K562 (cell line): ENCODE measurements around the gene FBXL2. TPM values are rescaled to one million over a fixed set of nuclear protein-coding genes. Genes with fewer than 3 reads are reported as not detected.
A peak's percentile ranks its signal among the peaks of the same experiment; 100 is the strongest.

Experiments used
- CTCF ChIP-seq, 3 experiments: IDR thresholded peaks in 2 of 3; conservative IDR thresholded peaks in 1 of 3; 2 replicates each; pipeline ENCODE4 v1.5.1; 2011 to 2012; ENCODE audit warnings: low read length in 3 of 3, mild to moderate bottlenecking in 3 of 3, control low read depth in 2 of 3, improper control_type of control experiment in 1 of 3, inconsistent platforms in 1 of 3, low read depth in 1 of 3, mixed read lengths in 1 of 3, moderate library complexity in 1 of 3; ENCODE audit not compliant: insufficient read depth in 2 of 3
- CTCFL ChIP-seq: IDR thresholded peaks from 2 replicates; pipeline ENCODE4 v1.6.1; 2011; ENCODE audit warnings: borderline replicate concordance, low read depth, mild to moderate bottlenecking, moderate library complexity, low read length; ENCODE audit not compliant: insufficient read depth, poor library complexity, severe bottlenecking
- E2F5 ChIP-seq: sonication (generic); formaldehyde crosslinking; IDR thresholded peaks from 2 replicates; pipeline ENCODE4 v1.8.0; 2022; ENCODE audit warnings: mild to moderate bottlenecking, missing genetic modification reagents
- RAD21 ChIP-seq, 2 experiments: fragments of 250-450 bp in 1 of 2; fragments of 450-650 bp in 1 of 2; sonication (Bioruptor Pico) in 1 of 2; formaldehyde crosslinking in 1 of 2; IDR thresholded peaks in 1 of 2; conservative IDR thresholded peaks in 1 of 2; 2 replicates each; pipeline versions ENCODE4 v1.4.0 to v1.8.0; 2020 to 2022; ENCODE audit warnings: mild to moderate bottlenecking in 2 of 2, moderate library complexity in 1 of 2
- SMC3 ChIP-seq: conservative IDR thresholded peaks from 2 replicates; pipeline ENCODE4 v1.6.1; 2011; ENCODE audit warnings: low read depth, low read length, improper control_type of control experiment; ENCODE audit not compliant: insufficient read depth
- ZC3H4 ChIP-seq: sonication (generic); formaldehyde crosslinking; IDR thresholded peaks from 2 replicates; pipeline ENCODE4 v1.9.0; 2021; ENCODE audit warnings: missing genetic modification reagents, borderline replicate concordance
- polyA plus RNA-seq, 8 experiments: library from polyadenylated mRNA; depleted of rRNA in 4 of 8; stranded (reverse) in 5 of 8; unstranded in 3 of 8; fragments of >200 nt; fragmentation: Nextera tagmentation in 2 of 8; fragmentation: Illumina TruSeq in 1 of 8; extraction: Ambion mirVana in 2 of 8; extraction: Trizol in 1 of 8; gene quantifications; 2 replicates each; pipeline versions ENCODE4 v1.2.1 to v1.2.3, GENCODE V29; 2011 to 2014; ENCODE audit warnings: inconsistent platforms in 1 of 8, missing spikeins in 1 of 8
- total RNA-seq, 7 experiments: library from RNA; depleted of rRNA in 6 of 7; stranded (reverse); fragments of >200 nt in 6 of 7; fragmentation: Illumina TruSeq in 2 of 7; extraction: Trizol in 2 of 7; gene quantifications; 2 replicates each; pipeline versions ENCODE4 v1.2.1 to v1.2.3, GENCODE V29; 2011 to 2021; ENCODE audit warnings: low replicate concordance in 1 of 7

The FBXL2 gene
- total and polyA plus RNA-seq, 9 of the 15 experiments (the other 6 are each of a cell fraction or from before 2014, with no cell fraction given) = 1.3 to 6.9 (median 1.9) TPM

GRCh38 chr3:33233884-33234283 is 43.4 kb upstream of the FBXL2 start (continued):
- TF ChIP-seq CTCF (IDR thresholded peaks at IDR 0.05 in 2 of 3, conservative IDR thresholded peaks at IDR 0.05 in 1 of 3; ENCODE audit: insufficient read depth in 2 of 3, low read depth in 1 of 3, low read length in 3 of 3) = peak in 2 of 3 experiments; percentile 32 to 57; a peak in 4 of 6 replicates
- TF ChIP-seq E2F5 (CRISPR knock-in tag) = no peak
- TF ChIP-seq RAD21 (CRISPR knock-in tag; conservative IDR thresholded peaks at IDR 0.05 in 1 of 2, IDR thresholded peaks at IDR 0.05 in 1 of 2) = peak in 1 of 2 experiments; percentile 64; a peak in 2 of 4 replicates
- no peak for TF ChIP-seq CTCFL
- TF ChIP-seq ZC3H4 (CRISPR knock-in tag) = no peak
- TF ChIP-seq SMC3 = 0 out of 2 replicates have a peak, but pooled peaks have one; percentile 9
